GM12873 (cell line): Measurements from ENCODE around the gene NRXN3.

Experiments
- CTCF ChIP-seq: IDR thresholded peaks from 2 replicates; pipeline ENCODE4 v1.5.1; 2012; ENCODE audit warnings: low read depth, mild to moderate bottlenecking, moderate library complexity, low read length, control low read depth; ENCODE audit not compliant: insufficient read depth; ENCODE audit errors: missing control alignments

The NRXN3 gene

GRCh38 chr14:79271122-79271521 lies 1100.9 kb downstream of the NRXN3 start:
- no peak for TF ChIP-seq CTCF

GRCh38 chr14:79274641-79275291 lies 1104.6 kb downstream of the NRXN3 start:
- no peak for TF ChIP-seq CTCF

DNA sequence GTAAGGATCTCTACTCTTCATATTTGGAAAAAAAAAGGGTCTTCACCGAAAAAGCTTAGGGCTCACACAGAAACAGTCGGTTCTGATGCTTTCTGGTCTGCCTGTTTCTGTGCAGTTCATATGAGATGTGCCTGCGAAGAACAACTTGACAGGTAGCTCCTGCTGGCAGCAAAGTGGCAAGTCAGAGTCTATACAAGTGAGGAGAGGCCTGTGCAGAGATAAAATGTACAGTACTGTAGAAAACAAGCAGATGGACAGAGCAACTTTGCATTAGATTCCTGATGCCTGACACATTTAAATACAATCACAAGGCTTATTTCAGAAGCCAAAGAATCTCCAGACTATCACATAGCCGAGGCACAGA lies 1105.1 kb downstream of the NRXN3 start:
- no peak for TF ChIP-seq CTCF

DNA sequence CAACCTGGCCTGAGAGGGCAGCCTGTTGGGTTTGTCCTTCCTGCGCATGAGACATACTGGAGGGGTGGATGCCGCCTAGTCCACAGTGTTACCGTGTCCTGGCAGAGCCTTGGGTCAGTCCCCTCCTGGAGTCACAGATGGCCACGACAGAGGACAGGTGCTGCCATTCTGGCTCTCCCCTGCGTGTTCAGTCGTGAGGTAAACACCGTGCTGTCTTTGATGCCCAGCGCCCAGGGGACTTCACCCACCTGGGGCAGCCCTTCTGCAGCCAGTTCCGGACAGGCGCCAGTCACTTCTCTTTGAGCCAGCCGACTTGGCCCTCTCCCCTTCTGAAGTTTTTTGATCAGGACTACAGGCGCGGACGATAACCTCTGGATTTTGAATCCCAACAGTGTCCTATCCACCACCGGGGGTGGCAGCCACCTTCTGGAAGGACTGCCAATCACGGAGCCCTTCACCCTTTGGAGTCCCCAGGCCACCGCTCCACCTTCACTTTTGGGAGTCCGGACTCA lies 1108.2 kb downstream of the NRXN3 start:
- TF ChIP-seq CTCF, result no peak

- no peak for TF ChIP-seq CTCF
These were observed 1108.8 kb downstream of the NRXN3 start for GRCh38 chr14:79278798-79279644.

GRCh38 chr14:79279645-79280597 lies 1109.7 kb downstream of the NRXN3 start:
- no peak for TF ChIP-seq CTCF
